ENCODE measurements around the gene BPIFA1.

- TF ChIP-seq CTCF (IDR thresholded peaks at IDR 0.05; ENCODE audit: insufficient read depth, low read length) = no peak
- no peak for TF ChIP-seq POLR2AphosphoS5 (IDR thresholded peaks at IDR 0.05; ENCODE audit: low read depth)
Measured at GRCh38 chr20:33251496-33251895, 15.7 kb downstream of the BPIFA1 start.
